Spleen (tissue), 7 donors: ENCODE data around the gene ANO7.

Experiments used
- CTCF ChIP-seq, 11 experiments: fragments of 200-600 bp in 7 of 11; fragments of 450-650 bp in 4 of 11; sonication (generic) in 4 of 11; IDR thresholded peaks in 8 of 11; conservative IDR thresholded peaks in 3 of 11; 1 replicate in 7 of 11; 2 replicates in 4 of 11; pipeline versions ENCODE4 v1.4.0 to v1.8.0; 2016 to 2021; ENCODE audit warnings: antibody characterized with exemption in 11 of 11, inconsistent platforms in 4 of 11, mild to moderate bottlenecking in 1 of 11
- POLR2A ChIP-seq, 3 donors: fragments of 450-650 bp; IDR thresholded peaks; one replicate each; pipeline ENCODE4 v1.5.1; 2017; ENCODE audit warnings: antibody characterized with exemption in 3 of 3, mild to moderate bottlenecking in 1 of 3
- POLR2AphosphoS5 ChIP-seq, 3 donors: sonication (generic); formaldehyde crosslinking; IDR thresholded peaks; one replicate each; pipeline ENCODE4 v1.5.1; 2017; ENCODE audit warnings: antibody characterized with exemption in 3 of 3
- donor health status: DM: no; HTN: no; CAD: no; lungs with moderate emphysema.
- donor health status: DM: no; HTN: no; CAD: no.
- donor health status: DM: no; HTN: no; CAD: no.

GRCh38 chr2:241261628-241262027, 73.2 kb downstream of the ANO7 start:
- TF ChIP-seq POLR2A (IDR thresholded peaks at IDR 0.05) (no peak), CTCF (IDR thresholded peaks at IDR 0.05 in 8 of 11, conservative IDR thresholded peaks at IDR 0.05 in 3 of 11) (no peak), POLR2AphosphoS5 (IDR thresholded peaks at IDR 0.05) (peak in 1 of 3 donors; percentile 17)
